GM12864 (cell line): ENCODE measurements around the gene ERRFI1.
"Not testable (repeated sequence)": the region's sequence is repeated elsewhere in the genome, so short reads cannot be mapped to it uniquely, and the experiment has no call there.

Experiments used
- DNase-seq: peaks from one replicate; pipeline ENCODE4 v3.0.0-alpha.2; 2011; ENCODE audit warnings: low read depth
- H3K4me3 ChIP-seq: 2 replicates; pipeline ENCODE4 v1.5.1; 2011; ENCODE audit warnings: mild to moderate bottlenecking, low read depth, low read length, control low read depth
- TF ChIP-seq, protein P1 (sequence below): IDR thresholded peaks from 2 replicates; pipeline ENCODE4 v1.5.1; 2011; ENCODE audit warnings: low read depth, mild to moderate bottlenecking, moderate library complexity, low read length, control low read depth, inconsistent platforms; ENCODE audit errors: missing control alignments

Gene ERRFI1

DNA sequence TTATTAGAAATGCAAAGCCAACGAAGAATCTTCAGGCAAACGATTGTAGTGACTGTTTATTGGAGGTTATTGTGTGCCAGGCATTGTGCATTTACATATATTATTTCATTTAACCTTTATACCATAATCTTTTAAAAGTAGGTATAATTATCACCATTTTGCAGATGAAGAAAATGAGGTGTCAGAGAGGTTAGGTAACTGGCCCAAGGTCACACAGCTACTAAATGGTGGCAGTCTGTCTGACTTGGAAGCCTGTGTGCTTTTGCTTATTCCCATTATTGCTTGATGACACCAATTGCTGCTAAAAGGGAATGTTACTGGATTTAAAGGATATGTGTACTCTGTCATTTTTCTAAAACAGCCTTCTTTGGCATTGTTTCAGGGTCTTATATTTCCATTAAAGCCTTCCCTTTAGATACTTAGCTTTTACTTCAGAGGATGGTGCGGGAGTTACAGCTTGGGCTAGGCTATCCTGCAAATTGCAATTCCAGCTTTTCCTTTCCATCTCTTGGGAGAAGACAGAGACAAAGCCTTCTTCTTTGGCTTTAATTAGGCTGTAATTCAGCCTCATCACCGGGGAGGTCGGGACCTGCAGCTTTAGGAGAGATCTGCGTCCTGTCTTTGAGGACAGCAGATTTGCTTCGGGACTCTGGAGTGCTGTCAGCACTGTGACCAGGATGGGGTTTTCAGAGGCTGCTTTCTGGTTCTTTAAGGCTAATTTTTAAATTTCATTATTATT is 37.4 kb upstream of the ERRFI1 start:
- DNase-seq: no peak
- no peak overlapping the region for H3K4me3 ChIP-seq
- TF ChIP-seq, protein P1, sequence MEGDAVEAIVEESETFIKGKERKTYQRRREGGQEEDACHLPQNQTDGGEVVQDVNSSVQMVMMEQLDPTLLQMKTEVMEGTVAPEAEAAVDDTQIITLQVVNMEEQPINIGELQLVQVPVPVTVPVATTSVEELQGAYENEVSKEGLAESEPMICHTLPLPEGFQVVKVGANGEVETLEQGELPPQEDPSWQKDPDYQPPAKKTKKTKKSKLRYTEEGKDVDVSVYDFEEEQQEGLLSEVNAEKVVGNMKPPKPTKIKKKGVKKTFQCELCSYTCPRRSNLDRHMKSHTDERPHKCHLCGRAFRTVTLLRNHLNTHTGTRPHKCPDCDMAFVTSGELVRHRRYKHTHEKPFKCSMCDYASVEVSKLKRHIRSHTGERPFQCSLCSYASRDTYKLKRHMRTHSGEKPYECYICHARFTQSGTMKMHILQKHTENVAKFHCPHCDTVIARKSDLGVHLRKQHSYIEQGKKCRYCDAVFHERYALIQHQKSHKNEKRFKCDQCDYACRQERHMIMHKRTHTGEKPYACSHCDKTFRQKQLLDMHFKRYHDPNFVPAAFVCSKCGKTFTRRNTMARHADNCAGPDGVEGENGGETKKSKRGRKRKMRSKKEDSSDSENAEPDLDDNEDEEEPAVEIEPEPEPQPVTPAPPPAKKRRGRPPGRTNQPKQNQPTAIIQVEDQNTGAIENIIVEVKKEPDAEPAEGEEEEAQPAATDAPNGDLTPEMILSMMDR: no peak

DNA sequence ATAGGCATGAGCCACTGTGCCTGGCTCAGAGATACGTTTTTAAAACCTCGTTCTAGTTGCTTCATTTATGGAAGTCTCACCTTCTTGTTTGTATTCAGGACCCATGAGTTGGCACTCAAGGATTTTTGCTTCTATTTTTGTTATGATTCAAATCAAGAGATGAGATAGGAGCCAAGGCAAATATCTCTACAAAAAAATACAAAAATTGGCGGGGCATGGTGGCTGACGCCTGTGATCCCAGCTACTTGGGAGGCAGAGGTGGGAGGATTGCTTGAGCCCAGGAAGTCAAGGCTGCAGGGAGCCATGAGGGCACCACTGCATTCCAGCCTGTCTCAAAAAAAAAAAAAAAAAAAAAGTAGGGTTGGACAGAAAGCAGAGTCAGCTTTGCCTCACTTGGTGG is 36.8 kb upstream of the ERRFI1 start:
- no peak overlapping the region for H3K4me3 ChIP-seq
- TF ChIP-seq, protein P1: no peak
- DNase-seq: no peak

DNA sequence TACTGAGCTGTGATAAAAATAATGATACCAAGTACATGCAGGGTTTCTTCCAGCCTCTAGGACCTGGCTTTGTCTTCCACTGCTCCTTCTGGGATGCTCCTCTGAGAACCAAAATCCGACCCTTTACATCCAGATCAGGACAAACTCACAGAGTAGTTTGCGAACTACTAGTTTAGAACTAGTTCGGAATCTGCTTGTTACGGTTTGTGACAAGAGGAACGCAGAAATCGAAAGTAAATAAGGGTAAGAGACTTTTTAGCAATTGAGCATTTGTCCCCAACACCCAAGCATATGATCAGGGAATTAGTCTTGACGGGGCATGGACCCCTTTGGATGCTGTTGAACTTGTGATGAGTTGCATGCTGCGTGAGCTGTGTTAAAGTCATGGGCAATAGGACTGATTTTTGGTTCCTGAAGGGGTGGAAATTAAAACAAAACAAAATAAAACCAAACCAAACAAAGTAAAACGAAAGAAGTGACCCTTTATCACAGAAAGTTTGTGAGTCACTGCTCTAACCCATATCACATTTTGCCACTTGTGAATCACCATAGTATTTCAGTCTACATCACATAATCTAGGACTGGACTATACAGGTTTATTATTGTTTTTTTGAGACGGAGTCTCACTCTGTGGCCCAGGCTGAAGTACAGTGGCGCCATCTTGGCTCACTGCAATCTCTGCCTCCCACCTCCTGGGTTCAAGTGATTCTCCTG is 35.7 kb upstream of the ERRFI1 start:
- no peak overlapping the region for H3K4me3 ChIP-seq
- no peak for DNase-seq
- TF ChIP-seq, protein P1: no peak

DNA sequence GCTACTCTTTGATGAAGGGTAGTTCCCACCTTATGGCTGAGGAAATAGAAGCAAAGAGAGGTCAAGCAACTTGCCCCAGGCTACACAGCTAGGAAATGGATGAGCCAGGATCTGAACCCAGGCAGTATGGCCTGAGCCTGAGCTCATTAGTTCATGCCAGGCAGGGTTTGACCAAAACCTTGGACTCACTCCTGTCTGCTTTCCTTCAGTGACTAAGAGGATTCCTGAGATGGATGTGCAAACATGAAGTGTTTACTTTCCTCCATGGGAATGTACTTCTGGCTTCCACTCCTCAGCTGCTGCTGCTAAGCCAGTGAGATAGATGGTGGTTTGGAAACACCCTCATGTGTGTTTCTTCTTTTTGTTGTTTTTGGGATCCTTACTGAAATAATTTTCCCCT is 35.1 kb upstream of the ERRFI1 start:
- TF ChIP-seq, protein P1: no peak
- no peak overlapping the region for H3K4me3 ChIP-seq
- no peak for DNase-seq

DNA sequence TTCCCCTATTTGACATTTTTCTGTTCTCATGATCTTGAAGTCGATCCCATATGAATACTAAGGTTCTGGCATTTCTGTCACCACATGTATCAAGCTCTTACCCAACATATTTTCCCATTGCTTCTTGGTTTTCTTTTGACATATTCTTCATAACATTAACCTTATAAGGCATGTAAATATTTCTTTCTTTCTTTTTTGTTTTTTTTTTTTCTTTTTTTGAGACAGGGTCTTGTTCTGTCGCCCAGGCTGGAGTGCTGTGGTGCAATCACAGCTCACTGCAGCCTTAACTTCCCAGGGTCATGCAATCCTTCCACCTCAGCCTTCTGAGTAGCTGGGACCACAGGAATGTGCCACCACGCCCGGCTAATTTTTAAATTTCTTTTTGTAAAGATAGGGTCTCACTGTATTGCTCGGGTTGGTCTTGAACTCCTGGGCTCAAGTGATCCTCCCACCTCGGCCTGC is 33.1 kb upstream of the ERRFI1 start:
- TF ChIP-seq, protein P1: no peak
- DNase-seq: no peak

DNA sequence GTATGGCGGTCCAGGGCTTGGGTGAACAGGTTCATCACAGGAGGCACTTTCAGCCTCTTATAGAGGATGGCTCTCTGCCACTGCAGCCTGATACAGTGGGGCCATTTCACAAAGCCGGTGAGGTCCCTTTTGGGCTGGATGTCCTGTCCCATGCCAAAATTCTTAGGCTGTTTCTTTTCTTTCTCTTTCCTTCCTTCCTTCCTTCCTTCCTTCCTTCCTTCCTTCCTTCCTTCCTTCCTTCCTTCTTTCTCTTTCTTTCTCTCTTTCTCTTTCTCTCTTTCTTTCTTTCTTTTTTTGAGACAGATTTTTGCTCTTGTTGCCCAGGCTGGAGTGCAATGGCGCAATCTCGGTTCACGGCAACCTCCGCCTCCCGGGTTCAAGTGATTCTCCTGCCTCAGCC is 31.7 kb upstream of the ERRFI1 start:
- not testable (repeated sequence) for DNase-seq, H3K4me3 ChIP-seq

More for the DNA sequence above, 33.1 kb upstream of the ERRFI1 start:
- H3K4me3 ChIP-seq: no peak overlapping the region

DNA sequence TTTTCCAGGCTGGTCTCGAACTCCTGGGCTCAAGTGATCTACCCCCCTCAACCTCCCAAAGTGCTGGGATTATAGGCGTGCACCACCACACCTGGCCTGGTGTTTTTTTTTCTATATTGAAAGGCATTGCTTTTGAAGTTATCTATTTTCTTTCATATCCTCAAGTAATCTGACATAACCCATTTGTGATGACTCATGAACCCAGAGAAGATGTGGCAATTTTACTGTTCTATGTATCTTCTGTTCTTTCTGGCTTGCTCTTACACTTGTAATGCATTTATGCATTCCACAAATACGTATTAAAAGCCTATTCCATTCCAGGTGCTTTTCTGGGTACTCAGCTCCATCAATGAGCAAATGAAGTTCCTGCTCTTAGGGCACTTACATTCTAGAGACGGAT is 29.9 kb upstream of the ERRFI1 start:
- no peak overlapping the region for H3K4me3 ChIP-seq
- no peak for DNase-seq
- TF ChIP-seq, protein P1: no peak
